Right ventricle myocardium superior (tissue), 1 donor: ENCODE measurements around the gene MAP4K3. TPM values are rescaled to one million over a fixed set of nuclear protein-coding genes. Genes with fewer than 3 reads are reported as not detected.
"Not testable (repeated sequence)": the region's sequence is repeated elsewhere in the genome, so short reads cannot be mapped to it uniquely, and the experiment has no call there.

Experiments used
- ATAC-seq: fragments of 200-7000 bp; cut with Tn5 transposase; one replicate; pipeline ENCODE4 v1.9.1; 2020; ENCODE audit warnings: mild to moderate bottlenecking; ENCODE audit not compliant: poor library complexity
- DNase-seq: peaks from one replicate; pipeline ENCODE4 v3.0.0-alpha.2; 2020
- intact Hi-C: fragments of 100-400 bp; cut with DNase I; formaldehyde crosslinking; loops from one replicate; pipeline ENCODE4 v1.11.2; 2022
- total RNA-seq: library from RNA; stranded (reverse); fragmentation: NEBNext Ultra II Directional; extraction: Animal tissue kit (Norgen Biotek cat#: 25700); gene quantifications from one replicate; pipeline ENCODE4 v1.2.1, GENCODE V29; 2021
- donor health status: DM: no; HTN: yes; CAD: no; lungs with severe emphysema.

Gene MAP4K3
- total RNA-seq, 1 donor from 2014 or later: 37.8 TPM

GRCh38 chr2:39418491-39418890 lies 18.6 kb downstream of the MAP4K3 start:
- ATAC-seq (no peak), DNase-seq (no peak)
- intact Hi-C loops: no loop called here

- DNase-seq (no peak), ATAC-seq (no peak)
- intact Hi-C loops: no loop called here
Observed at GRCh38 chr2:39416140-39416539, 20.9 kb downstream of the MAP4K3 start.

- ATAC-seq (no peak), DNase-seq (no peak)
- intact Hi-C loops: no loop called here
Observed at GRCh38 chr2:39413063-39413737, 23.9 kb downstream of the MAP4K3 start.

- DNase-seq: no peak
- peak; percentile 7 for ATAC-seq
- intact Hi-C loops: no loop called here
Observed at GRCh38 chr2:39411181-39411944, 25.7 kb downstream of the MAP4K3 start.

GRCh38 chr2:39409697-39410389 lies 27.2 kb downstream of the MAP4K3 start:
- DNase-seq (no peak), ATAC-seq (peak; percentile 37)
- intact Hi-C loops: no loop called here

- intact Hi-C loops: no loop called here
- no peak for DNase-seq
- ATAC-seq: no peak
Observed at GRCh38 chr2:39408351-39409136, 28.5 kb downstream of the MAP4K3 start.

GRCh38 chr2:39407516-39408296 lies 29.4 kb downstream of the MAP4K3 start:
- DNase-seq (no peak), ATAC-seq (no peak)
- intact Hi-C loops: no loop called here

- ATAC-seq (no peak), DNase-seq (no peak)
Observed at GRCh38 chr2:39405364-39405763, 31.7 kb downstream of the MAP4K3 start.

GRCh38 chr2:39403311-39403710 lies 33.8 kb downstream of the MAP4K3 start:
- ATAC-seq (peak; percentile 62), DNase-seq (no peak)
- intact Hi-C loops: no loop called here

More at GRCh38 chr2:39405364-39405763, 31.7 kb downstream of the MAP4K3 start:
- intact Hi-C loops: no loop called here

GRCh38 chr2:39401319-39401718 lies 35.8 kb downstream of the MAP4K3 start:
- intact Hi-C loops: no loop called here
- no peak for ATAC-seq
- DNase-seq: no peak

GRCh38 chr2:39399570-39399969 lies 37.5 kb downstream of the MAP4K3 start:
- intact Hi-C loops: no loop called here
- no peak for ATAC-seq

GRCh38 chr2:39395313-39395712 lies 41.8 kb downstream of the MAP4K3 start:
- peak; percentile 23 for ATAC-seq
- DNase-seq: no peak
- intact Hi-C loops: no loop called here

More at GRCh38 chr2:39399570-39399969, 37.5 kb downstream of the MAP4K3 start:
- DNase-seq: no peak

GRCh38 chr2:39394516-39394961 lies 42.5 kb downstream of the MAP4K3 start:
- DNase-seq (no peak), ATAC-seq (peak; percentile 50)
- intact Hi-C loops: no loop called here

- ATAC-seq (no peak), DNase-seq (no peak)
- intact Hi-C loops: no loop called here
Observed at GRCh38 chr2:39392672-39393071, 44.4 kb downstream of the MAP4K3 start.

- DNase-seq: no peak
- no peak for ATAC-seq
- intact Hi-C loops: no loop called here
Observed at GRCh38 chr2:39390216-39390615, 46.9 kb downstream of the MAP4K3 start.

GRCh38 chr2:39386064-39386463 lies 51.0 kb downstream of the MAP4K3 start:
- ATAC-seq (no peak), DNase-seq (no peak)
- intact Hi-C loops: loop anchor here (10.0 kb wide), 1 partner anchor 119 kb away; no protein-coding TSS in a partner anchor

GRCh38 chr2:39385172-39385571 lies 51.9 kb downstream of the MAP4K3 start:
- ATAC-seq: no peak
- DNase-seq: no peak
- intact Hi-C loops: loop anchor here (10.0 kb wide), 1 partner anchor 120 kb away; no protein-coding TSS in a partner anchor

GRCh38 chr2:39384071-39384470 lies 53.0 kb downstream of the MAP4K3 start:
- DNase-seq, ATAC-seq: not testable (repeated sequence)
- intact Hi-C loops: loop anchor here (5.0 to 10.0 kb wide), 2 partner anchors 53 to 121 kb away; partner anchors contain the start of gene MAP4K3
